CD4-positive, alpha-beta T cell treated with Interleukin-15 for 4 hours (primary cell): ENCODE results near the gene TEX261.
"Not testable (repeated sequence)": the region's sequence is repeated elsewhere in the genome, so short reads cannot be mapped to it uniquely, and the experiment has no call there.

ENCODE experiments used
- DNase-seq: peaks from one replicate; pipeline ENCODE4 v3.0.0-alpha.2; 2020; ENCODE audit warnings: low spot score

The TEX261 gene

DNA sequence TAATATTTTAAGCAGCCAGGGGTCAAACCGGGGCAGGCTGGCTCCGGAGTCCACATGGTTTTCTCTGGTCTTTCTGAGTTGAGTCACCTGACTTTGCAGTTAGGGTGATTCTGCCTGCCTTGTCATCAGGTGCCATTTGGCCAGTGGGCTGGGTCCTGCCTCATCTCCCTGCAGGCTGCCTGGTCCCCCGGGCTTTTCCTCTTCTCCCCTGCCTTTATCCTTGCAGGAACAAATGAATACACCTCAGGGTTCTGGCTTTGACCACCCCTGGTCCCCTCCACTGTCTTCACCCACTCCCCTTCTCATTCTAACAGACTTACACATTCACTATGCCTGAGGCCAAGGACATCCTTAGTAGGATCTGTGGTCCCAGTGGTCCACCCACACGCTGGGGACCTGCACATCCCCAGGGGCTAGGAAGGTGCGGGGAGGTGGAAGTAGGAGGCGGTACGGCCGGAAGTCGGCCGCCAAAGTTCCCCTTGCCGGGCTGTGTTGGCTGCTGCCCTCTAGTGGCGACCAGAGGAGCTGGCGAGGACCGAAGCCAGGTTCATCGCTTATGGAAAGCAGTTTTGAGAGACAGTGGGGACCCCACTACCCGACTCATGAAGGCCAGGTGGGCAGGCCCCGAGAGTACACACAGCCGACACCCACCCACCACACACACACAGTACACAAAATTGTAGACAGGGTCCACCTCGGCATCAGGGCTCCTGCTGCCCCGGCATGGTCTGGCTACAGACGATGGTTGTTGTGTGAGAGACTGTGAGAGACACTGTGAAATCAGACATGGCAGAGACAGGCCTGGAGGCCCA, 6.3 kb upstream of the TEX261 start:
- peak; percentile 83 for DNase-seq

DNA sequence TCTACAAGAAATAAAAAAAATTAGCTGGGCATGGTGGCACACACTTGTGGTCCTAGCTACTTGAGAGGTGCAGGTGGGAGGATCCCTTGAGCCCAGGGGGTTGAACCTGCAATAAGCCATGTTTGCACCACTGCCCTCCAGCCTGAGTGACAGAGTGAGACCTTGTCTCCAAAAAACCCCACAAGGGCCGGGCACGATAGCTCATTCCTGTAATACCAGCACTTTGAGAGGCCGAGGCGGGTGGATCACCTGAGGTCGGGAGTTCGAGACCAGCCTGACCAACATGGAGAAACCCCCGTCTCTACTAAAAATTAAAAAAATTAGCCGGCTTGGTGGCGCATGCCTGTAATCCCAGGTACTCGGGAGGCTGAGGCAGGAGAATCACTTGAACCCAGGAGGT, 5.3 kb upstream of the TEX261 start:
- not testable (repeated sequence) for DNase-seq

DNA sequence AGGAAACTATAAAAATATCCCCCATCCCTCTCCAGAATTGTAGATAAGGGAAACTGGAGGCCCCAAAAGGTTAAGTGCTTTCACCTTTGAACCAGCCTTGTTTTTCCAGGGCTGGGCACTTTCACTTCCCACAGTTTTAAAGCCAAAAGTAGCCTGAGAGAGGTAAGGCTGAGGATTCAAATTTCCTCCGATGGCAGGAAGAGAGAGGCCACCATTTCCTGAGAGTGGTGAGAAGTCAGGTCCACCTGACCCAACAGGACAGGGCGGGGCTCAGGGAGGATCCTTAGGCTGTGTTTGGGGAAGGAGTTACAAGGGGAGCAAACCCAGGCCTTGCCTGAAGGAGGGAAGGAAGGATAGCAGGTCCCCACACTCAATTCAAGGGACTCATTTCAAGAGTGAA, 4.7 kb upstream of the TEX261 start:
- DNase-seq = no peak

DNA sequence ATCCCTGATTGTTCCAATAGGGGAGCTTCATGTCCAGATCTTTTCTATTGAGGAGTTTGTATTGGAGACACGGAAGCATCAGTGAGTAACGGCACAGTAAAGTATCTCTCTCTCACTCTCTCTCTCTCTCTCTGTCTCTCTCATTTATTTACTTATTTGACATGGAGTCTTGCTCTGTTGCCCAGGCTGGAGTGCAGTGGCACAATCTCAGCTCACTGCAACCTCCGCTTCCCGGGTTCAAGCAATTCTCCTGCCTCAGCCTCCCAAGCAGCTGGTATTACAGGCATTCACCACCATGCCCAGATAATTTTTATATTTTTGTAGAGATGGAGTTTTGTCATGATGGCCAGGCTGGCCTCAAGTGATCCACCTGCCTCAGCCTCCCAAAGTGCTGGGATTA, 4.2 kb upstream of the TEX261 start:
- DNase-seq = not testable (repeated sequence)

DNA sequence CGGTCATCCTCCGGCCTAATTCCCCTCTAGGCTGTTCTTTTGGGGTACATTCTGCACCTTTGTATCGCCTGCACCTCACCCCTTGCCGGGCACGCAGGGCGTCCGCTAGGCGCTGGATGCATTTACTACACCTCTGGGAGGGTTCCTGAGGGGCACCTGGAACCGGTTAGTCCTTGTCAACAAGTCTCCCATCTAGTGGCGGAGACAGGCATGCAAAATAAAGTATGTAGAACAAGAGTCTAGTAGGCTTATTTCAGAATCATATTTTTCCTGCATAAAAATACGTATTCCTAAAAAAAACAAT, 705 bp upstream of the TEX261 start:
- peak; percentile 66 for DNase-seq

DNA sequence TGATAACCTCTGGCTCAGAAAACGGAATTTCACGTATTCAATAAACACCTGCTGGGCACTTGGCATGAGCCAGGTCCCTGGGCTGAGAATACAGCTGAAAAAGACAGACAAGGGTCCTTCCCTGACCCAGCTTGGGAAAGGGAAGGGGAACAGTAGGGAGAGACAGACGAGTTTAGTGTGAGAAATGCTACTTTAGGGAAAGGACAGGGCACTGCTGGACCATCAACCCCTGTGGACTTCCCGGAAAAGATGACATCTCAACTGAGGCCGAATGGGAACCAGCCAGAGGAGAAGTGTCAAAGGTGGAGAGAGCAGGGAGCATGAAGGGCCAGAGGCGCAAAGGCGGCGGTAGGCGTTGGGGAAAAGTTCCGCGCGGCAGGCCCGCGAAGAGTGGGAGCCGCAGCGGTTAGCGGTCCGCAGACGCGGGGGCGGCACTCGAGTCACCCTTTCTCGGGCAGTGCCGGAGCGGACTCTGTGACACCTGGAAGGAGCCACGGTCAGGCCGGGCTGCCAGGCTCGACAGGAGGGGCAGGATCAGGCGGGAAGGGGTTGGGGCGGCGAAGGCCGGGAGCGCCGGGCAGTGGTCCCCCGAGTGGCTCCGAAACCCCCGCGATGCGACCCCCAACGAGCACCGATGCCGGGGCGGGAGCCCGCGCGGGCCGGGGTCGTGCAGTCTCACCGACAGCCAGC, 519 bp downstream of the TEX261 start:
- no peak for DNase-seq

DNA sequence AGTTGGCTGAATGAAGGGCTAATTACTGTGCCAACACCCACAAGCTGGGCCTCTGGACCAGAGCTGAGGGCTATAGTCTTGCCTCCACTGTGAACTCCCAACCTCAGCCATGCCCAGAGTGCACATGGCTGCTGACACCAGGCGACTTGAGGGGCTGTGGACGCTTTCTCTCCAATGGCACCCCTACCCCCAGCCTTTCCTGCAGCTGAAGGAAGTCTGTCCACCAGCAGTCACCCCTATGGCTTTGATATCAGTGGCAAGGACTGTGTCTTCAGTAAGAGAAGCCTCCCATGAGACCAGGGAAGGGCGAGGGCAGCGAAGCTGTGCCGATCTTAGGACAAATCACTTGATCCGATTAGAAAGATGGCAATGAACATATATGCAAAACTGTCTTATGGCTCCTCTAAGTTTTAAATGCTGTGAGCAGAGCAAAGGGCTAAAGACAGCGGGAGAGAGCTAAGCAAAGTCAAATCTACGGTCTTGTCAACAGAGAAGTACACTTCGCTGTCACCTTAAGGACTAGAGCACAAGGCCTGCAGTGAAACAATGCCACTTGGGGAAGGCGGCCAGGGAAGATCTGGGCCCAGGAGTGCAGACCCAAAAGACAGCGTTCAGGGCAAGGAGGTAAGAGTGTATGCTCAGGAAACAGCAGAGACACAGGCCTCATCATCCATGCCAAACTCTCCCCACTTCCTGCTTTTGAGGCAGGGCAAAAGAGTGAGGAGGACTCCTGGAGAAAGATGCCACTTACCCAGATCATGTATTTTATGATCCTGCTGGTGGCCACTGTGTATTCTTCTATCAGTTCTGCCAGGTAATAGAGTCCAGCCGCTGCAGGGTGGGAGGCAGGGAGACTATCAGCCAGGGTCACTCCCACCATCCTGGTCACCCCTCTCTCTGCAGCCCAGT, 1.5 kb downstream of the TEX261 start:
- no peak for DNase-seq

DNA sequence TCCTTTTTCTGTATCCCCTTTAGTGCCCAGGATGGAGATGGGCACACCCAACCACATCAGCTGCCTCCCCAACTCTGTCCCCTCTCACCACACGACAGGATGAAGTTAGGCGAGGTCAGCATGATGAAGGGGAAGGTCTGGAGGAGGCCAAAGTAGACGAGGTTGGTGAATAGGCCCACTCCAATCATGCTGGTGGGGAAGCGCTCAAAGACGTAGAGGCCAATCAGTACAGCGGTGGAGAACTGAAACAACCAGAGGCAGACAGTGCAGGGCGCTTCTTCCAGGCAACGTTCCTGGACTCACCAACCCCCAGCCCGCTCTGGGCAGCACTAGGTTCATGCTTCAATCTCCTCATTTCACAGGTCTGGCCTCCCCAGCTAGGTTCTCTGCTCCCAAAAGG, 2.9 kb downstream of the TEX261 start:
- DNase-seq = no peak

DNA sequence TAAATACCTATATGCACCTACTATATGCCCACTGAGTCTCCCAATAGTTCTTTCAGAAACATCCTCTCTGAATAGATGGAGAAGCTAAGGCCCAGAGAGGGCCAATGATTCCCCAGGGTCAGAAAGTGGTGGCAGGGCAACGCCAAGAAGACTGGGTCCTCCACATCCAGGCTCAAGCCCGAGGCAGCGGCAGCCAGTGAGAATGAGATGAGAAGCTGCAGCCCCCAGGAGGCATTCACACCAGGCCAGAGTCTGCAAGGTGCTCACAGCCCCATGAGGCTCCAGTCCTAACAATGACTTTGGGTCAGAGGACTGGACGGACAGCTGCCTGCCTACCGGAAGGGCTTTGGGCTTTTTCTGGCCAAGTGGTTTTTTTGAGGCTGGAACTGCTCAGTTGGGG, 3.5 kb downstream of the TEX261 start:
- no peak for DNase-seq

DNA sequence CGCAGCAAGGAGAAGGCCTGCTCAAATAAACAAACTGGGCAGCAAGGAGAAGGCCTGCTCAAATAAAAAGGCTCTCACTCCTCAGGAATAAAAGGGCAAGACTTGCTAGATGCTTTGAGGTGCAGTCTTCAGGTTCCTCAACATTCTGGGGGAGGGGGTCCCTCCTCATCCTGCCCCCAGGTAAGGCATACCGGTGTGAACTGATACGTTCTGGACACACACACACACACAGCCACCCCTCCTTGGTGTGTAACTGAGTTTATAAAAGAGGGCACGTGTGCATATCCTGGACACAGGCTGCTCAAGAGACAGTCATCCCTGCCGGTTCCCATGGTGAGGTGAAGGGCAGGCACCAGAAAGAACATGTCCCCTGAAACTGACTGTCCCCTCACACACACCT, 4.5 kb downstream of the TEX261 start:
- DNase-seq = no peak

DNA sequence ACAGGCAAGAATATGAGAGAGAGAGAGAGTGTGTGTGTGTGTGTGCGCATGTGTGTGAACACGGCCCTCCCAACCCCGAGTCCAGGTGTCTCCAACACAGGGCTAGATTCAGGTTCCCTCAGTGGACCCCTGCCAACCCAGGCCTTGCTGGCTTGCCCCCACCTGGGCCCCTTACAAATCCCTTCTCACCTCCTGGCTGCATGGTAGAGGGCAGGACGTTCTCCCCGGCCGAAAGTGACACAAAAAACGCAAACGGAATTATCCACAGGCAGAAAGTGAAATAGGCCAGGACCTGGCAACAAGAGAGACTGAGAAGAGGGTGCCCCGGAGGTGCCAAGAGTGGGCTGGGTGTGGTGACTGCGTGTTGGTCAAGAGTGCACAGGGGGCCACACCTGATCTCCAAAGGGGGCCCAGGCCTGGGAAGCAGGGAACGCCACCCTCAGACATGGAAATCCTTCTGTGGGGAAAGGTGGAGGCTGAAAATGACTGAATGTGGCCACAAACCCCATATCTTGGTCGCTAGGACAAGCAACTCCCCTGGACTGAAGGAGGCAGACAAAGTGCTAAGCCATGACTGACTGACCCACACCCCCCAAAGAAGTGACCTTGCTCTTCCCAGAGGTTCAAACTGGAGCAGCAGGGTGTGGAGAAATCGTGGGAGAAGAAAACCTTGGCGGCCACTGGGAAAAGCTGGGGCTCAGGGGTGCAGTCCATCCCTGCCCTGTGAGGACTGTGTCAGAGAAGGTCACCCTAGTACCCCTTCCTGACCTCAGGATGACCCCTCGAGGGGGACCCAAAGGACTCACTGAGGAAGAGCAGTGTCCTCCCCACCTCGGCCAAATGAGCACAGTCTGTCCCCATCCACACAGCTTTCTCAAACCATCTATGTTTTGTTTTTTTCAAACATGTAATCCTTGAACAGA, 5.7 kb downstream of the TEX261 start:
- no peak for DNase-seq

DNA sequence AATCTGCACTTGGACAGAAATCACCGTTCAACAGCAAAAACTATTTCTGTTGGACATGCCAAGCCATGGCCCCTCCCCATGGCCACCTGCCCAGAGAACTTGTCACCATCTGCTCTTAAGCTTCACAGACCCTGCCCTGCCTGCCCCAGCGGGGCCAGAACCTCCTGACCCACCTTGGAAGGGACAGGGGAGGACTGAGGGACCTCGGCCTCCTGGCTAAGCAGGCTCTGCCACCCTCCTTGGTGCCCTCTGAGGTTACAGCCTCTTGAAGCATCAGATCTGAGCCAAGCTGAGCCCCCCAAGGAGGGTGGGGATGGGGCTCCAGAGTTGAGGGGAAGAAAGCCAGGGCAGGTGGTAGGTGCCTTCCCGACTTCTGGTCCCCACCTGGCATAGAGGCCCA, 6.5 kb downstream of the TEX261 start:
- no peak for DNase-seq

DNA sequence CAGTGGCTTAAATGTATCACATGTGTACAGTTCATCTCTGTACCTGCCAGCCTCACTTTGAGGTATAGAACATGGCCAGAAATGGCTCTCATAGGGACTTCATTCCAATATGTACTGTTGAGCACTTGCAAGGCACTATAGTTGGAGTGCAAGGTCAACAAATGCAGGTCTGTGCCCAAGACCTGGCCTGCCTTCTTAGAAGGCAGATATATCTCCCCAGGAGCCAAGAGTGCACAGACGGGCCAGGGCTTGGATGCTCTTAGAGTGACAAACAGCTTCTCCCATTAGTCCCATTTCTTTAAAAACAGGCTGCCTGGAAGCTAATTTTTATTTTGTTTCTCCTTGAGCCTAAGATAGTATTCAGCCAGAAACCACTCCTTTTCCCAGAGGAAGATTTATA, 7.3 kb downstream of the TEX261 start:
- DNase-seq = no peak

DNA sequence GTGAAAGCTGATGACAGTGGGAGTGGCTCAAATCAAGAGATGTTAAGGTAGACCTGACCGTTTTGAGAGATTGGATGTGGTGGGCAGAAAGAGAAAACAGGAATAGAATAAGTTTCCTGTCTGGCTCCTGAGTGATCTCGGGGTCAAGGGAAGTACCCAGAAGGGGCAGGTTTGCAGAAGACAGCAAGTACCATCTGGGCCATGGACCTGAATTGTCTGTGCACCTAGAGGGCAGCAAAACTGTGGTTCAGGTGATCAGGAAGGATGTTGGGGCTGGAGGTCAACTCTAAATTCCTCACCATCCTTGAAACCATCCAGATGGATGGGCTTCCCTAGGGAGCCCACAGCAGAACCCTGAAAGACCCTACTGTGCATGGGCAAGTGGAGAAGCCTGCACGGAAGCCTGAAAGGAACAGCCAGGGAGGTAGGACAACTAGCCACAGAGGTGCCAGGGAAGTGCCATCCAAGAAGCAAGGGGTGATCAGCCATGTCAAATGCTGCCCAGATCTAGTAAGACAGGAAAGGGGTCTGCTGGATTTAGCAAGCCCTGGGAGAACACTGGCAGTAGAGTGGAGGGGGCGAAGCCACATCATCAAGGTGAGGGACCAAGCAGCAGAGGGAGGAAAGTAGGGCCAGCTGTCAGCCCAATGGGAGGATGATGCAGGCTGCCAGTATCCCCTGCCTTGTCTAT, 8.0 kb downstream of the TEX261 start:
- DNase-seq = no peak

DNA sequence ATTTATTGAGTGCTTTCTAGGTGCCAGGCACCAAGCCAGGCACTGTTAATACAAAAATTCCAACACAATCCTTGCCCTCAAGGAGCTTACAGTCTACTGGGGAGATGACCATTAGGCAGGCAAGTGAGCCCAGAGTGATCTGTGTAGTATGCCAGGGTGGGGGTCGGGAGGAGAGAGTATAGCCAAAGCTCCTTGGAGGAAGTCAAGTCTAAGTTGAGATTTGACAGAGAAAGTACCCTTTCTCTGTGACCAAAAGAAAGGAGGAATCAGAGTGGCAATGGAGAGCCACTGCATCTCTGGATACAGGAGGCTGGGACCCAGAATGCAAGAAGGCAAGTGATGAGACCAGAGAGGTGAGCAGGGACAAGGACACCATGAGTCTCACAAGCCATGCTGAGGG, 8.7 kb downstream of the TEX261 start:
- DNase-seq = no peak

DNA sequence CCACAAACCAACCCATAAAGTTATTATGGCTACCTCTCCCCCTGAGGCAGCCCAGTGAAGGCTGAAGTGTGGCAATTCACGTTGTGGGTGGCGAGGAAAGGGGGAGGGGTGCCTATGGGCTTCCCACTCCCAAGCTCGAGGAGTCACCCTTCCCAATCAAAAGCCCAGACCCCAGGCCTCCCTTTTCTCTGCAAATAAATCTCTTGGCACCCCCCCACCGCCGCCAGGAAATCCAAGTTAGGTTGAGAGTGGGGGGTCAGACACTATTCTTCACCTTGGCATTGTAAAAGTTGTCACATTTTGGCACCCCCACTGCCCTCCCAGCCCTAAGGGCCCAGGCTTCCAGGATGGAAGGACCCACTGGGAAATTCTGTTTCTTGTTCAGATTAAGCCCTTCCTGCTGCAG, 9.4 kb downstream of the TEX261 start:
- DNase-seq = no peak

DNA sequence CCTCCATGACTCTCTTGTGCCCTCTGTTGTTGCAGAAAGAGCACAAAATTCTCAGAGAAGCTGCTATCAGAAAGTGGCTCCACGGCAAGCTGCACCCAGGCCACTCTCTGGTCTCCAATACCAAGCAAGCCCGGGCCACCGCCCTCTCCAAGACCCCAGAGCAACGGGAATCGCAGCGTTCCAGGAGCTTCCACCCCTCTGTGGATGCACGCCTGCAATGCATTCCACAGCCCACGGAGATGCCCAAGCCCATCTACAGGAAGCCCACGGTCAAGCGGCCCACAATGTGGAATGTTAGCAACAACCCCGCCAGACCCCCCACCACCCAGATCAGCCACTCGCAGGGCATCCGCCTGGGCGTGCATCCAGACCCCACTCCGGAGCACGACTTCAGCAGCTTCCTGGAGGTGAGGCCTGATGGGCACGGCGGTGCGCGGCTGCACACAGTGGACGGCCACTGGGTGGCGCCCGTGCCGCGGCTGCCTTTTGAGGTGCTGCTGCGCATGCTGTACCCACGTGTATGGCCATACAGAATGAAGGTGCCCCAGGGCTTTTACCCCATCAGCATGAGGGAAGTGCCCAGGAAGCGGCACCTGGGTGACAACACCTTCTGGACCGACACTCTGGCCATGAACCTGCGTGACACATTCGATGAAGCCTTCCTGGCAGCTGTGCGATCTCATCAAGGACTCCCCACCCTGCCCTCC, 9.9 kb downstream of the TEX261 start:
- peak; percentile 77 for DNase-seq

DNA sequence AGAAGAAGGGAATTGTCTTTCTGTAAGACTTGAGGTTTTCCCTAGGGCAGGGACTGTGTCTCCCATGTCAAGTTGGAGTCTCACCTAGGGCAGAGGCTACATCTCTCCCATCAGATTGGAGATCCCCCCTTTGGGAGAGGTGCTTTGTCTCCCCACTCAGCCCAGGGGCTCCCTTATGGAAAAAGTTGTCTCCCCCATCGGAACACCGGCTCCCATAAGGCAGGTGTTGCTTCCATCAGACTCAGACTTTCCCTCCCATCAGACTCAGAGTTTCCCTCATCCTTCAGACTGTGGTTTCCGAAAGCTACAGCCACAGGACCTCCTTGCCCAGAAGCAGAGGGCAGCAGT, 10.5 kb downstream of the TEX261 start:
- DNase-seq = no peak

DNA sequence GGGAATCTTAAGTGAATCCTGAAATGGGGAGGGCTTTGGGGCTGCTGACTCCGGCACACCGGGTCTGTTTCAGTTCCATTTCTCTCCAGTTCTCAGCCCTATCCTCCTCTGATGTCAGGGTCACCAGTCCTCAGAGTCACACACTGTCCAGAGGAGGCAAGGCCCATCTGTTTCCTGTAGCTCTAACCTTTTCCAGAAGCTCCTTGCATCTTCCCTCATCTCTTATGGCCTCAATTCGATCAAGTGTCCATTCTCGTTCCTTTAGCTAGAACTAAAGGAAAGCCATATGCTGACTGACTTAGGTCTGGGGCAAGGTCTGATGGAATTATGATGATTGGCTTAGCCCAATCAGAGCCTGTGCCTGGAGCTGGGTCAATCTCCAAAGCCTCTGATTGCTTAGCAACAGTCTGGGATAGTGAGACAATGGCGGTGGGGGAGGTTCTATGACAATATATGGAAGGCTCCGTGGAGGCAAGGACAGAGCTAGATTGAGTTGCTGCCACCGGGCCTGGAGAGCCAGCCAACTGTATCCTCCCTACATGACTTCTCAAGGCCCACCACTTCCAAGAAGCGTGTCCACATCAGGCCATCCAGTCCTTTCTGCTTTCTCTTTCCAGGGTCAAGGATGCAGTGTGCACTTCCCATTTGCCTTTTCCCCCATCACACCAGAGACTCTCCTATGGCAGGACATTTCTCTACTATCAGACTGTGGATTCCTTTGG, 11.0 kb downstream of the TEX261 start:
- no peak for DNase-seq

DNA sequence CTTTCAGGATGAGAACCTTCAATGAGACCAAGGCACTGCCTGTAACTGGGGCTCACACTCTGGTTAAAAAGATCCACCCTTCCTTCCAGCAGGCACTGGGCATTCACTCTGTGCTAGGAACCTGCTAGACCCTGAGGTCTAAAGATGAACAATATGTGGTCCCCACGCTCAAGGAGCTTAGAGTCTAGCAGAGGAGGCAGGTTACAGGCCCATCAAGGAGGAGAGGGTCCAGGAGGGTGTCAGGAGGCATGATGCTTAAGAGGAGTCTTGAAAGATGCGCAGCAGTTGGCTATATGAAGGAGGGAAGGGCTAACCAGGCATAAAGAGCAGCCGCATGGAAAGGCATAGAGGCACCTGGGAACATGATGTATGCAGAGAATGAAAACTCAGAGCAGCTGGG, 11.7 kb downstream of the TEX261 start:
- DNase-seq = no peak
